GM18867 (cell line): Measurements from ENCODE around the gene EXOSC5.

ENCODE experiments used
- ATAC-seq: cut with Tn5 transposase; IDR thresholded peaks from one replicate; pipeline ENCODE4 v1.9.1; 2021; ENCODE audit warnings: mild to moderate bottlenecking, moderate library complexity; ENCODE audit not compliant: unreplicated experiment

Gene EXOSC5

GRCh38 chr19:41426952-41427646 is 29.9 kb upstream of the EXOSC5 start, which contains the start of gene B3GNT8:
Gene B3GNT8 (minus strand): TSS chr19:41427374. CDS start chr19:41426778, 596 bp downstream.
- ATAC-seq, result no peak

GRCh38 chr19:41426116-41426841 is 29.1 kb upstream of the EXOSC5 start:
- ATAC-seq, result no peak

GRCh38 chr19:41425174-41426115 is 28.3 kb upstream of the EXOSC5 start:
- ATAC-seq, result no peak

- ATAC-seq, result no peak
Observed at GRCh38 chr19:41424335-41425173, 27.4 kb upstream of the EXOSC5 start.

GRCh38 chr19:41422955-41423354 is 25.8 kb upstream of the EXOSC5 start:
- no peak for ATAC-seq

GRCh38 chr19:41422456-41422855 is 25.3 kb upstream of the EXOSC5 start:
- no peak for ATAC-seq

GRCh38 chr19:41421973-41422372 is 24.8 kb upstream of the EXOSC5 start:
- no peak for ATAC-seq

- no peak for ATAC-seq
Observed at GRCh38 chr19:41421314-41421713, 24.2 kb upstream of the EXOSC5 start.

- no peak for ATAC-seq
Observed at GRCh38 chr19:41420101-41420880, 23.1 kb upstream of the EXOSC5 start.

- ATAC-seq, result no peak
Observed at GRCh38 chr19:41416194-41416674, 19.1 kb upstream of the EXOSC5 start.

GRCh38 chr19:41415154-41415571 is 18.0 kb upstream of the EXOSC5 start:
- ATAC-seq, result no peak

GRCh38 chr19:41414461-41414860 is 17.3 kb upstream of the EXOSC5 start:
- ATAC-seq, result no peak

- ATAC-seq, result no peak
Observed at GRCh38 chr19:41413947-41414346, 16.8 kb upstream of the EXOSC5 start.

- ATAC-seq, result no peak
Observed at GRCh38 chr19:41412953-41413352, 15.8 kb upstream of the EXOSC5 start.

GRCh38 chr19:41411968-41412265 is 14.8 kb upstream of the EXOSC5 start:
- ATAC-seq, result no peak

GRCh38 chr19:41411100-41411967 is 14.2 kb upstream of the EXOSC5 start:
- ATAC-seq, result no peak

- no peak for ATAC-seq
Observed at GRCh38 chr19:41410336-41411054, 13.3 kb upstream of the EXOSC5 start.

- ATAC-seq, result no peak
Observed at GRCh38 chr19:41409288-41409687, 12.1 kb upstream of the EXOSC5 start.
